Globus pallidus (tissue), 1 donor: ENCODE data around the gene ELF3.
"Not testable (repeated sequence)": the region's sequence is repeated elsewhere in the genome, so short reads cannot be mapped to it uniquely, and the experiment has no call there.

Source experiments
- DNase-seq: peaks from one replicate; pipeline ENCODE4 v3.0.0-alpha.2; 2015; ENCODE audit warnings: low spot score

Gene ELF3

GRCh38 chr1:202010180-202011015, at the start of gene ELF3:
TSS of gene ELF3 (plus strand) at chr1:202010587. CDS start at chr1:202011137, 550 bp downstream.
- no peak for DNase-seq

DNA sequence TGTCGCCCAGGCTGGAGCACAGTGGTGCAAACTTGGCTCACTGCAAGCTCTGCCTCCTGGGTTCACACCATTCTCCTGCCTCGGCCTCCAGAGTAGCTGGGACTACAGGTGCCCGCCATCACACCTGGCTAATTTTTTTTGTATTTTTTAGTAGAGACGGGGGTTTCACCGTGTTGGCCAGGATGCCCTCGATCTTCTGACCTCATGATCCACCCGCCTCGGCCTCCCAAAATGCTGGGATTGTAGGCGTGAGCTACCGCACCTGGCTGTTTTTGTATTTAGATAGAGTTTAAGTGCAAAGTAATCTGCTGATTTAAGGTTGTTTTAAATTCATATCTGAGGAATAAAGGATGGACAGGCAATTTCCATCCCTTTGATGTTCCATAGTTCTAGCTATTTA, 48.0 kb upstream of the ELF3 start:
- DNase-seq = not testable (repeated sequence)

DNA sequence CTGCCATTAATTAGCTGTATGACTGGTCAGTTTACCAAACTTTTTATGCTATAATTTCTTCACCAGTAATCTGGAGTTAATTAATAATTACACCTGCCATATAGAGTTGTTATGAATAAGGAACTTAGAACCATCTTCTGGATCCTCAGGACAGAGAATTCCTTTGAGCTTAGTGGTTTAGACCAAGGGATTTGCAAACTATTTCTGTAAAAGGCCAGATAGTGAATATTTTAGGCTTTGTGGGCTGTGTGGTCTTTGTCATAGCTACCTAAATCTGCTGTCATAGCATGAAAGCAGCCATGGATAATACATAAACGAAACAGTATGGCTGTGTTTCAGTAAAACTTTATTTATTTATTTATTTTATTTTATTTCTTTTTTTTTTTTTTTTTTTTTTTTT, 46.1 kb upstream of the ELF3 start:
- no peak for DNase-seq

GRCh38 chr1:201966171-201966570, 44.2 kb upstream of the ELF3 start:
- DNase-seq = no peak

DNA sequence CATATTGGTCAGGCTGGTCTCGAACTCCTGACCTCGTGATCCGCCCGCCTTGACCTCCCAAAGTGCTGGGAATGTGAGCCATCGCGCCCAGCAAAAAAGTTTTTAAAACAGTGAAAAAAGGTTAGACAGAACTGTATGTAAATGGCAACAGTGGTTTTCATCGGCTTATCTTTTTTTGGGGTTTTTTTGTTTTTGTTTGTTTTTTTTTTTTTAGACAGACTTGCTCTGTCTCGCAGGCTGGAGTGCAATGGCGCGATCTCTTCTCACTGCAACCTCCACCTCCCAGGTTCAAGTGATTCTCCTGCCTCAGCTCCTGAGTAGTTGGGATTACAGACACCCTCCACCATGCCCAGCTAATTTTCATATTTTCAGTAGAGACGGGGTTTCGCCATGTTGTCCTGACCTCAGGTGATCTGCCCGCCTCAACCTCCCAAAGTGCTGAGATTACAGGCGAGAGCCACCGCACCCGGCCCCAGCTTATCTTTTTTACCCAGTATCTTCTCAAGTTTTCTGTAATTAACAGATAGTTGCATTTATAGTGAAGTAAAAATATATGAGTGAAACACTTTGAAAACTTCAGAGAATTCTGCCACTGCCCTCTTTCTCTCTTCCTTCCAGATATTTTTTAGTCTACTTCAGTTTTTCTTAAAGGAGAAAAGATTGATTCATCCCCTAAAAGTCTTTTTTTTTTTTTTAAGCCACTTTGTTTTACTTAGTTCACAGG, 42.0 kb upstream of the ELF3 start:
- no peak for DNase-seq

GRCh38 chr1:201970334-201971159, 39.8 kb upstream of the ELF3 start:
- DNase-seq = no peak

DNA sequence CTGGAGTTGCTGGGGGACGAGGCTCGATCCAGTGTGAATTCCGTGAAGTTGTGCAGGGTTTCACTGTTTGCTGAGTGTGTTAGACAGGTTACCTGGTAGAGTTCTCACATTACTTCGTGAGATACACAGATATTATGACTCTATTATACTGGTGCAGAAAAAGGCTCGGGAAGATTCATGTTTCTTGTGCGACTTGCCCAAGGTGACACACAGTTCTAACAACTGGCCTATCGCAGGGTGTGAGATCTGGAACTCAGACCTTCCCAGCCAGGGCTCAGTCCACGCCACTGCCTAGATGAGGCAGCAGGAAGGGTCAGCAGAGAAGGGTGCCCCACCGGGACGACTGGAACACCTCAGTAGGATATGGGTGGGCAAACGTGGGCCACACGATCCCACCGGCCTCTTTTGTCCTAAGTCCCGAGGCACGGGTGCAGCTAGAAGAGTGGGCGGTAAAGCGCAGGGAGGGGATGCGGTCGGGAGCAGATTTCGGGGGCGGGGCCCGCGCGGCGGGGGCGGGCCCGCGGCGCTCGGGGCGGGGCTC, 28.2 kb upstream of the ELF3 start:
- DNase-seq = peak; percentile 56

- DNase-seq = peak; percentile 58
Observed at GRCh38 chr1:201982623-201983379, 27.6 kb upstream of the ELF3 start, which contains the start of gene RNPEP. TSS of gene RNPEP (plus strand) at chr1:201982648. CDS start at chr1:201982667, 19 bp downstream.

DNA sequence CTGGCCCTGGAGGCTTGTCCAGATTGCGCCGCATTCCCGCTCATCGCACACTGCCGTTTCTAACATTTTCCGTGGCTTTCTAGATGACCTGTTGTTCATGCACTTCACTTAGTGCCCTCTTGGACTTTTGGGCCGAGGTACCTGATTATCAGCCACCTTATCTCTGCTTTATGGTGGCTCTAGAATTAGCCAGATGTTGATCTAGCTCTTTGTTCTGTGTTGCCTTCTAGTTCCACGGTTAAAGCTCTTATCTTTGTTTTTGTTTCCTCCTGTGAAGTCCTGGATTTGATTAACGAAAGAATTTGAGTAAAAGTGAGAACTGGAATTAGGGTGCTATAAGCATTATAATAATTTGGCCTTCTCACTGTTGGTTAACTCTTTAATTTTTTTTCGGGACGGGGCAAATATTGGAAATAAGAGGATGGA, 27.0 kb upstream of the ELF3 start:
- no peak for DNase-seq

- DNase-seq = no peak
Observed at GRCh38 chr1:201984446-201984845, 25.9 kb upstream of the ELF3 start.

DNA sequence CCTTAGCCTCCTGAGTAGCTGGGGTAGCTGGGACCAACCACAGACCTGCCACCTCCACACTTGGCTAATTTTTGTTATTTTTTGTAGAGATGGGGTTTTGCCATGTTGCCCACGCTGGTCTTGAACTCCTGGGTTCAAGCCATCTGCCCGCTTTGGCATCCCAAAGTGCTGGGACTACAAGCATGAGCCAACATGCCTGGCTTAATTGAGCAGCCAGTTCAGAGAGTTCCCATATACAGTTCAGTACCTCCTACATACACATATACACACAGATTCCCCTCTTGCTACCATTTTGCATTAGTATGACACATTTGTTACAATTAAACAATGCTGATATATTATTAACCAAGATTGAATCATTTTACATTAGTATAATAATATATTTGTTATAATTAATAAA, 25.0 kb upstream of the ELF3 start:
- DNase-seq = no peak

GRCh38 chr1:201988601-201989000, 21.8 kb upstream of the ELF3 start:
- DNase-seq = no peak

- no peak for DNase-seq
Observed at GRCh38 chr1:201989354-201990128, 20.8 kb upstream of the ELF3 start.

GRCh38 chr1:201990427-201990826, 20.0 kb upstream of the ELF3 start:
- no peak for DNase-seq

- no peak for DNase-seq
Observed at GRCh38 chr1:201999625-202000238, 10.7 kb upstream of the ELF3 start.

DNA sequence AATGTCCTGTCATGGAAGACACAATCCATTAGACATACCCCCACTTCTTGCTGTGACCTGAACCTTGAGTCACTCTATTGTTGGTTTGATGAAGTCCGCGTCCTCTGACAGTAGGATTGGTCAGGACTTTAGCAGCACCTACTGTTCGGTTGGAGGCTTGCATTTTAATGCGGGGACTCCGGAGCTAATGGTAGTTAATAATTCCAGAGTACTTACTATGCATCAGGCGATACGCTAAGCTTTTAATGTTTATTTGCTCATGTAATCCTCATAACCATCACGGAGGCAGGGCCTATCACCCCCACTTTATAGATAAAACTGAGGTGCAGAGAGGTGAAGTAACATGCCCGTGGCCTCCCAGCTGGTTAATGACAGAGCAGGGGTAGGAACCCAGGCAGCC, 7.9 kb upstream of the ELF3 start:
- no peak for DNase-seq

- peak; percentile 68 for DNase-seq
Observed at GRCh38 chr1:202004711-202005110, 5.7 kb upstream of the ELF3 start.

GRCh38 chr1:202005958-202006357, 4.4 kb upstream of the ELF3 start:
- DNase-seq = no peak

- DNase-seq = no peak
Observed at GRCh38 chr1:202007304-202007703, 3.1 kb upstream of the ELF3 start.
